ENCODE data around the gene EHMT2. TPM values are rescaled to one million over a fixed set of nuclear protein-coding genes. Genes with fewer than 3 reads are reported as not detected.

The EHMT2 gene
- total RNA-seq, 2 experiments from 2014 or later = 55.4 to 56.8 TPM

GRCh38 chr6:31903957-31904356 lies 6.5 kb upstream of the EHMT2 start:
- no peak overlapping the region for H3K27ac Mint-ChIP-seq
- ATAC-seq (no peak), DNase-seq (no peak)
- ChIA-PET POLR2A (interaction anchor here (1.1 to 1.4 kb wide), 3 partner anchors 21 to 68 kb away, joined by 3 to 4 read pairs (median 3); partner anchors contain the start of genes DXO and SKIC2), CTCF (interaction anchor here (0.9 to 2.3 kb wide), 2 partner anchors 11 to 49 kb away, joined by 3 to 12 read pairs; no protein-coding TSS in a partner anchor)
- intact Hi-C loops (cut with micrococcal nuclease) = no loop called here
- no peaks in the 10 kb centered on the region for H3K9me3 Mint-ChIP-seq
- peaks cover 28% of the 10 kb centered on the region for H3K4me1 Mint-ChIP-seq (ENCODE audit: low read depth)
- H3K4me3 Mint-ChIP-seq = no peak overlapping the region
- peaks cover 2% of the 10 kb centered on the region for H3K36me3 Mint-ChIP-seq (ENCODE audit: low read depth)
- no peak for TF ChIP-seq CTCF (IDR thresholded peaks at IDR 0.05)
- peaks cover 6% of the 10 kb centered on the region for H3K27me3 Mint-ChIP-seq

DNA sequence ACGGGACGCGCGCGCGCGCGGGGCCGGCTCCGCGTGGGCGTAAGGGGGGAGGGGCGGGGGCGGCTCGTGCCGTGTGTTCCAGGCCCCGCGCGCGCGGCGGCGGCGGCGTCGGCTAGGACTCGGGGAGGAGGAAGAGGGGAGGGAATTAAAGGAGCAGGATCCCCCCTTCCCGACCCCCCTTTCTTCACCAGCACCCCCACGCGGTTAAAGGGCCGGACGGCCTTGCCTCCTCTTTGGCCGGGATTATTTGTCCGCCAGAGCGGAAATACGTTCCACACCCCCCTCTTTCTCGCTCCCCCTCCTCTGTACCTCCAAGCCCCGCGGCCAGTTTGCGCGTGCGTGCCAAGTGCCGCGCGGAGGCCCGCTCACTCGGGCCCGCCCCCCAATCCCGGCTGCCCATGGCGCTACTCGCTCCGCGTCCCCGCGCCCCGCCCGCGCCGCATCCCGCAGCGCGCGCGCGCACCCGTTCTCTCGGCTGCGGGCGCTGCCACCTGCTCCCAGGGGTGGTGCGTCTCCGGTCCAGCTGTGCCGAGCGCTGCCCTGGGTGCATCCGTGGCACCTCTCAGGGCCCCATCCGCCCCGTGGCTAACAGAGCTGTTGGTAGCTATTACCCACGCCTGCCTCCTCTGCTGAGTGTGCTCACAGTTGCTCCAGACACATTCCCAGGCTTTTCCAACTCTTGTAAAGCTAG lies 4.6 kb upstream of the EHMT2 start, which contains the start of gene ZBTB12:
ZBTB12 (minus strand) TSS at position 134 of the 691 bp plus-strand sequence. CDS start 781 bp downstream, outside the sequence.
- ChIA-PET POLR2A (interaction anchor here (1.0 to 2.1 kb wide), 3 partner anchors 54 to 58 kb away, joined by 3 to 9 read pairs (median 4); partner anchors contain the start of genes NELFE and SKIC2), CTCF (interaction anchor here (1.2 to 2.3 kb wide), 2 partner anchors 13 to 51 kb away, joined by 3 to 12 read pairs; no protein-coding TSS in a partner anchor)
- peak within 1 kb of the TSS; percentile 83 for H3K27ac Mint-ChIP-seq
- H3K36me3 Mint-ChIP-seq (ENCODE audit: low read depth) = peaks cover 2% of the 10 kb centered on the region
- peaks cover 3% of the 10 kb centered on the region for H3K27me3 Mint-ChIP-seq
- H3K4me1 Mint-ChIP-seq (ENCODE audit: low read depth) = peaks cover 26% of the 10 kb centered on the region
- DNase-seq (peak; percentile 88), ATAC-seq (peak; percentile 70)
- intact Hi-C loops (cut with micrococcal nuclease) = no loop called here
- TF ChIP-seq CTCF (IDR thresholded peaks at IDR 0.05) = no peak
- H3K4me3 Mint-ChIP-seq = peak within 1 kb of the TSS; percentile 80
- H3K9me3 Mint-ChIP-seq = no peaks in the 10 kb centered on the region

- no peaks in the 10 kb centered on the region for H3K9me3 Mint-ChIP-seq
- peak; percentile 10 for ATAC-seq
- peak overlapping the region; percentile 38 for H3K27ac Mint-ChIP-seq
- H3K4me3 Mint-ChIP-seq = peak overlapping the region; percentile 80
- intact Hi-C loops (cut with micrococcal nuclease) = no loop called here
- peaks cover 28% of the 10 kb centered on the region for H3K4me1 Mint-ChIP-seq (ENCODE audit: low read depth)
- POLR2A ChIA-PET = interaction anchor here (2.1 kb wide), 1 partner anchor 57 kb away, joined by 9 read pairs; the partner anchor contains the start of genes NELFE and SKIC2
- TF ChIP-seq CTCF (IDR thresholded peaks at IDR 0.05) = no peak
- CTCF ChIA-PET = interaction anchor here (1.2 kb wide), 1 partner anchor 12 kb away, joined by 3 read pairs; no protein-coding TSS in a partner anchor
- H3K27me3 Mint-ChIP-seq = peaks cover 3% of the 10 kb centered on the region
- DNase-seq = peak; percentile 78
- peaks cover 3% of the 10 kb centered on the region for H3K36me3 Mint-ChIP-seq (ENCODE audit: low read depth)
Observed at GRCh38 chr6:31901415-31901952, 4.0 kb upstream of the EHMT2 start.

- intact Hi-C loops (cut with micrococcal nuclease) = no loop called here
- no peaks in the 10 kb centered on the region for H3K27me3 Mint-ChIP-seq
- POLR2A ChIA-PET = interaction anchor here (2.1 kb wide), 1 partner anchor 58 kb away, joined by 9 read pairs; the partner anchor contains the start of genes NELFE and SKIC2
Observed at GRCh38 chr6:31900917-31901414, 3.5 kb upstream of the EHMT2 start.

More at GRCh38 chr6:31900917-31901414, 3.5 kb upstream of the EHMT2 start:
- no peak for TF ChIP-seq CTCF (IDR thresholded peaks at IDR 0.05)
- Mint-ChIP-seq H3K4me3 (peak overlapping the region; percentile 80), H3K4me1 (ENCODE audit: low read depth) (peaks cover 31% of the 10 kb centered on the region), H3K36me3 (ENCODE audit: low read depth) (peaks cover 3% of the 10 kb centered on the region), H3K9me3 (no peaks in the 10 kb centered on the region), H3K27ac (no peak overlapping the region)
- ATAC-seq (no peak), DNase-seq (no peak)
- CTCF ChIA-PET = no interaction called here
